Small intestine (tissue), 7 donors: ENCODE measurements around the gene PCBP1. TPM values are rescaled to one million over a fixed set of nuclear protein-coding genes. Genes with fewer than 3 reads are reported as not detected.
"Not testable (repeated sequence)": the region's sequence is repeated elsewhere in the genome, so short reads cannot be mapped to it uniquely, and the experiment has no call there.

Experiments
- DNase-seq, 2 donors: peaks; one replicate each; pipeline versions ENCODE4 v3.0.0 to v3.0.0-alpha.2; 2013
- FAIRE-seq: peaks from 2 replicates; lab custom pipeline; 2012; peaks lifted over from hg19 to GRCh38; lab: Jason Lieb, UNC
- H3K27ac ChIP-seq, 3 donors: one replicate each; pipeline ENCODE4 v1.5.1; 2013; ENCODE audit warnings: low read length in 2 of 3, mild to moderate bottlenecking in 2 of 3, control low read depth in 1 of 3, inconsistent platforms in 1 of 3, low read depth in 1 of 3, moderate library complexity in 1 of 3
- H3K27me3 ChIP-seq, 3 donors: one replicate each; pipeline ENCODE4 v1.6.1; 2013; ENCODE audit warnings: low read length in 3 of 3, inconsistent platforms in 1 of 3; ENCODE audit not compliant: control insufficient read depth in 3 of 3, insufficient read depth in 3 of 3
- H3K36me3 ChIP-seq, 3 donors: one replicate each; pipeline ENCODE4 v1.6.1; 2013; ENCODE audit warnings: low read length in 3 of 3, inconsistent platforms in 1 of 3, low read depth in 1 of 3, mild to moderate bottlenecking in 1 of 3, moderate library complexity in 1 of 3; ENCODE audit not compliant: control insufficient read depth in 3 of 3, insufficient read depth in 2 of 3
- H3K4me1 ChIP-seq, 3 donors: one replicate each; pipeline ENCODE4 v1.6.1; 2013; ENCODE audit warnings: low read length in 2 of 3, inconsistent platforms in 1 of 3, low read depth in 1 of 3, mild to moderate bottlenecking in 1 of 3, moderate library complexity in 1 of 3; ENCODE audit not compliant: control insufficient read depth in 3 of 3, insufficient read depth in 2 of 3
- H3K4me3 ChIP-seq, 3 donors: one replicate each; pipeline ENCODE4 v1.5.1; 2013; ENCODE audit warnings: low read length in 3 of 3, control low read depth in 1 of 3, inconsistent platforms in 1 of 3, low read depth in 1 of 3, mild to moderate bottlenecking in 1 of 3, moderate library complexity in 1 of 3
- H3K9me3 ChIP-seq, 2 donors: one replicate each; pipeline ENCODE4 v1.6.1; 2013; ENCODE audit warnings: low read depth in 1 of 2, low read length in 1 of 2; ENCODE audit not compliant: control insufficient read depth in 2 of 2, insufficient read depth in 1 of 2
- WGBS, 3 donors: extraction: QIAGEN DNeasy Blood & Tissue Kit; methylation state at CpG; one replicate each; pipeline ENCODE4 v1.1.7; 2013; 5-methylcytosine and 5-hydroxymethylcytosine counted together
- polyA plus RNA-seq, 4 donors: library from polyadenylated mRNA; stranded (reverse) in 3 of 4; unstranded in 1 of 4; fragments of 200-250 nt in 3 of 4; fragments of 120-200 nt in 1 of 4; gene quantifications; one replicate each; pipeline versions ENCODE4 v1.2.1 to v1.2.3, GENCODE V29; 2013
- donor health status: healthy with polysubstance abuse.
- donor health status: control.
- donor health status: control.
- donor health status: Bipolar disorder and iron deficiency.
- donor health status: healthy.

The PCBP1 gene
- polyA plus RNA-seq, 4 donors = 247 to 311 (median 295) TPM

DNA sequence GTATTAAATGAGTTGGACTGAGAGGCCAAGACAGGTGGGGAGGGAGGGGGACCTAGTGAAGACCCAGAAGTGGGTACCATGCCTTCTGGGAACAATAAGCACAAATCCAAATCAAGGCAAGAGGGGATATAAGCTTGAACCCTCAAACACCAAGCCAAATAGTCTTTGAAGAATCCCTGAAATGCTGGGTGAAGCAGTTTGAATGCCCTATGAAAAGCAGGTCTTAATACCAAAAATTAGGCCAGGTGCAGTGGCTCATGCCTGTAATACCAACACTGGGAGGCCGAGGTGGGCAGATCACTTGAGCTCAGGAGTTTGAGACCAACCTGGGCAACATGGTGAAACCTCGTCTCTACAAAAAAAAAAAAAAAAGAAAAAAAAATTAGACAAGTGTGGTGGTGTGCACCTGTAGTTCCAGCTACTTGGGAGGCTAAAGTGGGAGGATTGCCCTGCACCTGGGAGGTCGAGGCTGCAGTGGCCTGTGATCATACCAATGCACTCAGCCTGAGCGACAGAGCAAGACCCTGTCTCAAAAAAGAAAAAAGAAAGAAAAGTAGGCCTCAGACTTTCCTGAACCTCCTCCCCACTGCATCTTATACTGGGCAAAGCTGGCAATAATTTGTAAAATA is 3.5 kb downstream of the PCBP1 start:
- no peak for FAIRE-seq
- H3K4me3 ChIP-seq = no peak overlapping the region
- H3K36me3 ChIP-seq = peaks cover 2 to 25% (median 4%) of the 10 kb centered on the region in 3 donors
- H3K4me1 ChIP-seq = peaks cover 0 to 12% (median 5%) of the 10 kb centered on the region in 3 donors
- H3K27me3 ChIP-seq = no peaks in the 10 kb centered on the region
- WGBS, 3 donors = 87 to 96% (median 89%) methylated on average over 3 to 4 of the region's 4 CpGs
- no peaks in the 10 kb centered on the region for H3K9me3 ChIP-seq
- peak overlapping the region in 2 of 3 donors; percentile 6 to 61 for H3K27ac ChIP-seq
- no peak for DNase-seq

DNA sequence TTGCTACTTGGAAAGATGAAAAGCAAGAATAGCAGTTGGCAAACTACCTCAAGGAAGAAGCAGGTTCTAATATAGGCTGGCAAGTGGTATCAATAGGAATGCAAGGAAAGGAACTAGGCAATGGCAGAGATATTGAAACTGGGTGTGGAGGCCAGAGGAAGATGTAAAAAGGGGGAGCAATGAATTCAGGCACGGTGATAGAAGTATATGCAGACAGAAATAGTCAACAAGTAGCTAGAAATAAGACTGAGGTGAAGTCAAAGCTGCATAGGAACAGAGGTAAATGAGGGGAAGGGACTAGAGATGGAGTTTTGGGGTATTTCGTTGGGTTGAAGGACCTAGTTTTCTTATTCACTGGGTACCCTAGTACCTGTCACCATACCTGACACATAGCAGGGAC is 4.1 kb downstream of the PCBP1 start:
- Histone ChIP-seq H3K9me3 (no peaks in the 10 kb centered on the region), H3K27ac (peak overlapping the region in 1 of 3 donors; percentile 49), H3K4me1 (peaks cover 0 to 12% (median 0%) of the 10 kb centered on the region in 3 donors), H3K36me3 (peaks cover 2 to 25% (median 4%) of the 10 kb centered on the region in 3 donors), H3K27me3 (no peaks in the 10 kb centered on the region), H3K4me3 (no peak overlapping the region)
- DNase-seq (no peak), FAIRE-seq (no peak)
- WGBS, 3 donors = 70 to 77% (median 73%) methylated on average over 2 of the region's 2 CpGs

DNA sequence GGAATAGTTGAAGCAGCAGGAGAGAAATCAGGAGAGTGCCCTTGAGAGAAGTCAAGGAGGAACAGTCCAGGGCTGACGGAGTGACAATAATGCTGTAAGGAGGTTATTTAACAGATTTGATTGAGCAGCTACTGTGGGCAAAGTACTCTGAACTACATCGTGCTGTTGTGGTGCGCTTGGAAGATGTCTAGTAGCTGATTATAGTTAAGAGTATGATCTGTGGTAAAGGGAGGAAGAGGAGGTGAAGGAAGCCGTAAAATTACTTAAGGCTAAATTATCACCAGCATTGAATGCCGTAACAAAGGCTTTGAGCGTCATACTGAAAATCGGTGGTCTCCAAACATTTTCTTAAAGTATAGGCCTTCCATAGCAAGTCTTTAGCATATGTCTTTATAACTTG is 4.5 kb downstream of the PCBP1 start:
- DNase-seq = no peak
- no peaks in the 10 kb centered on the region for H3K9me3 ChIP-seq
- H3K27me3 ChIP-seq = no peaks in the 10 kb centered on the region
- H3K4me3 ChIP-seq = no peak overlapping the region
- peaks cover 2 to 25% (median 4%) of the 10 kb centered on the region in 3 donors for H3K36me3 ChIP-seq
- 74 to 84% (median 80%) methylated on average over 7 of the region's 7 CpGs for WGBS, 3 donors
- H3K27ac ChIP-seq = peak overlapping the region in 2 of 3 donors; percentile 21 to 49
- FAIRE-seq = no peak
- peaks cover 0 to 12% (median 0%) of the 10 kb centered on the region in 3 donors for H3K4me1 ChIP-seq

DNA sequence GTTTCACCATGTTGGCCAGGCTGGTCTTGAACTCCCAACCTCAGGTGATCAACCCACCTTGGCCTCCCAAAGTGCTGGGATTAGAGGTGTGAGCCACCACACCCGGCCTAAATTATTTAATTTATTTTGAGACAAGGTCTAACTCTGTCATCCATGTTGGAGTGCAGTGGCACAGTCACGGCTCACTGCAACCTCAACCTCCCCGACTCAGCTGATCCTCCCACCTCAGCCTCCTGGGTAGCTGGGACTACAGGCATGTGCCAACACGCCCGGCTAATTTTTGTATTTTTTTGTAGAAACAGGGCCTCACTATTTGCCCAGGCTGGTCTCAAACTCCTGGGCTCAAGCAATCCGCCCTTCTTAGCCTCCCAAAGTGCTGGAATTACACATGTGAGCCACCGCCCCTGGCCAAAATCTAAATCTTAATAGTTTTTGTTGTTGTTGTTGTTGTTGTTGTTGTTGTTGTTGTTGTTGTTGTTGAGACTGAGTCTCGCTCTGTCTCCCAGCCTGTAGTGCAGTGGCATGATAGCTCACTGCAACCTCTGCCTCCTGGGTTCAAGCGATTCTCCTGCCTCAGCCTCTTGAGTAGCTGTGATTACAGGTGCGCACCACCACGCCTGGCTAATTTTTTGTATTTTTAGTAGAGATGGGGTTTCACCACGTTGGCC is 5.4 kb downstream of the PCBP1 start:
- 90 to 93% (median 91%) methylated on average over 12 of the region's 12 CpGs for WGBS, 3 donors
- not testable (repeated sequence) for H3K27me3 ChIP-seq, H3K27ac ChIP-seq, H3K4me3 ChIP-seq, H3K9me3 ChIP-seq, DNase-seq, FAIRE-seq
- Histone ChIP-seq H3K4me1 (peaks cover 0 to 12% (median 0%) of the 10 kb centered on the region in 3 donors), H3K36me3 (peaks cover 2 to 23% (median 4%) of the 10 kb centered on the region in 3 donors)

DNA sequence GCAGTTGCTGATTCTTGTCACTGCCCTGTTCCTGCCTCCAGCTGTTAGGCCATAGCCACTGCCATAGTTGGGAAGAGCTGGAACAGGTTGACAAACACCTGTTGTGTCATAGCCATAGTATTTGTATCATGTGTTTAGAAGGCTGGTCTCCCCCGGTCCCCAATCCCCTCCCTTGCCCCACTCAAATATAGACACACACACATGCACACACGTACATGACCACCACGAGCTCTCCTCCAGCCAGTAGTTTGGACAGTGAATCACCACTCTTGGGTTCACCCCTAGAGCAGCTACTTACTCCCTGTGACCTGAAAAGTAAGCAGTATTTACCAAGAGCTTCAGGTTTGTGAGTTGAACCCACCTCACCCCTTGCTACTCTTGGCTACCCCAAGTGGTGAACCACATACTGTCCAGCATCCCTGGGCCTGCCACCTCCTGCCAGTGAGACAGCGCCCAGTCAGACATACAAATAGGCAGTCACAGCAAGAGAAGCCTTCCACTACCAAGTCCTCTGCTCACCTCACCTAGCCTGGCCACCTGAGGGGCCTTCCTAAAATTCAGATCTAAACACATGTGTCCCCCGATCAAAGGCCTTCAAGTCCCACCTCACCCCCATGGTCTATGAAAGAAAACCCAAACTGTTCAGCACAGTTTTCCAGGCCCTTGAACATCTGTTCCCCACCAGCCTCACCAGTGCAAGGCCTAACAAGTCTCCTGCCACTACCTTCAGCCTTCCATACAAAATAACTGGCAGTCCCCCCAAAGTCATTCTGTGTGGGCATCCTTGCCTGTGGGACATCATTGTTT is 7.1 kb downstream of the PCBP1 start:
- Histone ChIP-seq H3K27ac (peak overlapping the region in 1 of 3 donors; percentile 95), H3K9me3 (no peaks in the 10 kb centered on the region), H3K27me3 (no peaks in the 10 kb centered on the region), H3K4me1 (peaks cover 0 to 10% (median 0%) of the 10 kb centered on the region in 3 donors), H3K4me3 (no peak overlapping the region), H3K36me3 (peaks cover 0 to 10% (median 2%) of the 10 kb centered on the region in 3 donors)
- no peak for DNase-seq
- WGBS, 3 donors = 91 to 94% (median 91%) methylated on average over 5 of the region's 5 CpGs
- FAIRE-seq = no peak

DNA sequence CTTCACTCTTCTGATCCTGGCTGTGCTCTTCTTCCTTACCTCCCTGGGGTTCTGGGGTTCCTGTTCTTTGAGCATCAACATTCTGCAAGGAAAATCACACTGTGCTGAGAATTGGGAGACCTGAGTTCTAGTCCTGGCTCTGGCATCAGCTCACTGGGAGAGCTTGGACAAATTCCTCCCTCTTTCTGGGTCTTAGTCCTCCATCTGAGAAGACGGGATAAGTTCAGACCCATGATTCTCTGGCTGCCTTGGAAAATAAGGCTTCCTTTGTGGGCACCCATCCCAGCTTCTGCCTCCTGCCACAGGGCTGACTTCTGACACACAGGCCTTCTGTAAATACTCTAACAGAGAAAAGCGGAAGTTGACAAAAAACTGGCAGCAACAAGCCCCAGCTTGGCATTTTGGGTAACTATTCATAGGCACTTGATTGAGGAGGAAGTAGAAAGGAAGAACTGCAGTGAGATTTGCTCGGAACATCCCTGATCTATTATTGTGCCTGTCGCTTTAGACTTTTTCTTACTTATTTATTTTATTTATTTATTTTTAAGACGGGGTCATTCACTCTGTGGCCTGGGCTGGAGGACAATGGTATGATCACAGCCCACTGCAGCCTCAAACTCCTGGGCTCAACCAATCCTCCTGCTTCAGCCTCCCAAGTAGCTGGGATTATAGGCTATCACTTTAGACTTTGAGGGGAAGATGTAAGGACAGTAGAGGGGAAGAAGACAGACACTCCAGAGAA is 7.9 kb downstream of the PCBP1 start:
- Histone ChIP-seq H3K4me3 (no peak overlapping the region), H3K4me1 (peaks cover 0 to 6% (median 0%) of the 10 kb centered on the region in 3 donors), H3K36me3 (peaks cover 0 to 9% (median 2%) of the 10 kb centered on the region in 3 donors), H3K27me3 (no peaks in the 10 kb centered on the region), H3K27ac (peak overlapping the region in 2 of 3 donors; percentile 4 to 95), H3K9me3 (no peaks in the 10 kb centered on the region)
- 33 to 63% (median 63%) methylated on average over 5 of the region's 5 CpGs for WGBS, 3 donors
- DNase-seq = peak in 1 of 2 donors; percentile 49
- FAIRE-seq = no peak

DNA sequence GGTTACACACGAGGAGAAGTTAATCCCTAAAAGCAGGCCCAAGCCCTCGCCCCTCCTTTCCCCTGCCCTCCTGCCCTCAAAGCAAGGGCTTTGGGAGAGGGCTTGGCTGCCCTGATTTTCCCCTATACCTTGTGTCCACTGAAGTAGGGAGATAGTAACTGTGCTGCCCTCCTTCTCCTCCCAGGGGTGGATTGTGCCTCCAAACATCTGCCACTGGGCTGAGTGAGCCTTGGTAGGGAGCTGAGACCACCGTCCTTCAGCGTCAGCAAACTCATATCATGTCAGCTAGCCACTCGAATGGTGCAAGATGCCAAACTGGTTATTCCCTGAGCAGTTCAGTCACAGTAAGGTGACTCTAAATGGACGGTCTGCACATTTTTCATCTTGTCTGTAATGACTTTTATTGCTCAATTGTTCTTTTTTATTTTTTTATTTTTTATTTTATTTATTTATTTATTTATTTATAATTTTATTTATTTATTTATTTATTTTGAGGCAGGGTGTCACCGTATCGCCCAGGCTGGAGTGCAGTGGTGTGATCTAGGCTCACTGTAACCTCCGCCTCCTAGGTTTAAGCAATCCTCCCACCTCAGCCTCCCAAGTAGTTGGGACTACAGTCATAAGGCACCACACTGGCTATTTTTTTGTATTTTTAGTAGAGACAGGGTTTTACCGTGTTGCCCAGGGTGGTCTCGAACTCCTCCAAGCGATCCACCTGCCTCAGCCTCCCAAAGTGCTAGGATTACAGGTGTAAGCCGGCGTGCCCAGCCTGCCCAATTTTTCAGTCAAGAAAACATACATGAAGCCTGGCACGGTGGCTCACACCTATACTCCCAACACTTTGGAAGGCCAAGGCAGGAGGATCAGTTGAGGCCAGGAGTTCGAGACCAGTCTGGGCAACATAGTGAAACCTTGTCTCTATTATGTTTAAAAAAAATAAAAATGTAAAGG is 8.7 kb downstream of the PCBP1 start:
- DNase-seq = no peak
- peaks cover 0 to 6% (median 0%) of the 10 kb centered on the region in 3 donors for H3K4me1 ChIP-seq
- H3K9me3 ChIP-seq = no peaks in the 10 kb centered on the region
- no peaks in the 10 kb centered on the region for H3K27me3 ChIP-seq
- peaks cover 0 to 9% (median 2%) of the 10 kb centered on the region in 3 donors for H3K36me3 ChIP-seq
- no peak for FAIRE-seq
- 91 to 92% (median 91%) methylated on average over 16 of the region's 16 CpGs for WGBS, 3 donors
- H3K27ac ChIP-seq = peak overlapping the region in 2 of 3 donors; percentile 4 to 95
- H3K4me3 ChIP-seq = no peak overlapping the region
